ENCODE results near the gene PDE6D.
"Not testable (repeated sequence)": the region's sequence is repeated elsewhere in the genome, so short reads cannot be mapped to it uniquely, and the experiment has no call there.

The PDE6D gene

DNA sequence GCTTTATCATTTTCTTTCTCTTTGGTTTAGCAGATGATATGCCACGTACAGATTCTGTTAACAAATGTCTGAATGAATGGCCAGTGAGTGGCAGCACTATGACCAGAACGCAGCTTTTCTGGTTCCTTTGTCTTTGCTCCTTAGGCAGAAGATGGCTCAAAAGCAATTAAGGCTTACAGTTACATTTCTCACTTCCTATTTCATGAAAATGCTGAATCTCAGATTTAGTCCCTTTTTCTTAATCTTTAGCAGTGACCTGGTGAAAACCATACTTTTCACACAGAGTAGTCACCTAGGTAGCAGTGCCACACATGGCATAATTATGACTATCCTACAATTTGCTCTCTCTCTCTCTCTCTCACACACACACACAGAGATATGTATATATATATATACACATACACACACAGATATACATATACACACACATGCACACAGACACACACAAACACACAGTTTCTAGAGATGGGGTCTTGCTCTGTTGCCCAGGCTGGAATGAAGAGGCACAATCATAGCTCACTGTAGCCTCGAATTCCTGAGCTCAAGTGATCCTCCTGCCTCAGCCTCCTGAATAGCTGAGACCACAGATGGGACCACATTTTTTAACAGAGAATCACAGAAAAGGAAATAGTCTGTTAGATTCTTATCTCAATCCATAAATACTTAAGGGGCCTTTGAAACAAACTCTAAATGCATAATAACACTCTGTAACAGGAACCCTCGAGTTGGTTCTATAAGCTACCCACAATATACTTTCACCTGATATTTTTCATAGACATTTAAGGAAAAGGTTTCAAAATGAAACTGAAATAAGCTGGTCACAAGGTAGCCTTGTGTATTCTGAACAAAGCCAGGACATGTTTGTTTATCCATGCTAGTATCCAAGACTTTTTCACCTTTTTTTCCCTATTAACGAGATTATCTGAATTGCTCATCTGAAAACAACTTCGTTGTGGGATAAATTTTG is 11.6 kb downstream of the PDE6D start:
- no peak for DNase-seq (ENCODE audit: low read depth in 2 of 2)

DNA sequence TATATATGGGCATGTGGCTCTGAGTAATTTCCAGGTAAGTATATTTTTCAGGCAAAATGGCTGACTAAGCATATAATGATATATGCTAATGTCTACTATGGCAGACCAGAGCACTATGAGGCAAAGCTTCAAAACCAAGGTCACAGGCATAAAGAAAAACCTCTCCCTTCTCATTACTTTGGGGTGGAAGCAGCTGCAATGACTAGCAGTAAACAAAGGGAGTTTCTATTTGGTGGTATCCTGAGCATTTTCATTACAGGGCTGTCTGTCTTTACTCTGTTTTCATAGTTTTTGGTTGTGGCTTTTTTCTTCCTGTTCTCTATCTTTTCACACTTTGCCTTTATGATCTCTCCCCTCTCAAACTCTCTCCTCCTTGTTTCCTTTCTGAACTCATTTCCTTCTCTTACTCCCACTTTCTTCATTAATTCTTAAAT is 15.6 kb downstream of the PDE6D start:
- no peak for DNase-seq (ENCODE audit: low read depth in 2 of 2)

DNA sequence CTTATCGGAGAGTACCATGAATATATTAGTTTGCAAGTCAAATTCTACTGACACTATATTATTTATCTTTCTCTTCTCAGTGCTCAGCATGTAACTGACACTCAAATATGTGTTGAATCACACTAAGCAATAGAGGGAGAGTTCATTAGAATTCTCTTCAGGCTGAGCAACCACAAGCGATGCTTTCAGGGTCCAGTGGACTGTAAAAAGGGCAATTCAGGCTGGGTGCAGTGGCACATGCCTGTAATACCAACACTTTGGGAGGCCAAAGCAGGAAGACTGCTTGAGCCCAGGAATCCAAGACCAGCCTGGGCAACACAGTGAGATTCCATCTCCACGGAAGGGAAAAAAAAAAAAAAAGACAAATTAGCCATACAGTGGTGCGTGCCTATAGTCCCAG is 16.3 kb downstream of the PDE6D start:
- DNase-seq (ENCODE audit: low read depth in 2 of 2) = no peak

DNA sequence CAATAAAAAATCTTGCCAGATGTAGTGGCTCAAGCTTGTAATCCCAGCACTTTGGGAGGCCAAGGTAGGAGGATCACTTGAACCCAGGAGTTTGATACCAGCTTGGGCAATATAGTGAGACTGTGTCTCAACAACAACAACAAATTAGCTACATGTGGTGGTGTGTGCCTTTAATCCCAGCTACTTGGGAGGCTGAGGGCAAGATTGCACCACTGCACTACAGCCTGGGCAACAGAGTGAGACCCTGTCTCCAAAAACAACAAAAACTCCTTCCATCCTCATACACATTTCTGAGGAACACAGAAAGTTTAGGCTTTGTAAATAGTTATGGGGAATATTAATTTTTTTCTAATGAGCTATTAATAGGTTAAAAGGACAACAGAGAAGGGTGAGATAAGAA is 17.0 kb downstream of the PDE6D start:
- no peak for DNase-seq (ENCODE audit: low read depth in 2 of 2)

DNA sequence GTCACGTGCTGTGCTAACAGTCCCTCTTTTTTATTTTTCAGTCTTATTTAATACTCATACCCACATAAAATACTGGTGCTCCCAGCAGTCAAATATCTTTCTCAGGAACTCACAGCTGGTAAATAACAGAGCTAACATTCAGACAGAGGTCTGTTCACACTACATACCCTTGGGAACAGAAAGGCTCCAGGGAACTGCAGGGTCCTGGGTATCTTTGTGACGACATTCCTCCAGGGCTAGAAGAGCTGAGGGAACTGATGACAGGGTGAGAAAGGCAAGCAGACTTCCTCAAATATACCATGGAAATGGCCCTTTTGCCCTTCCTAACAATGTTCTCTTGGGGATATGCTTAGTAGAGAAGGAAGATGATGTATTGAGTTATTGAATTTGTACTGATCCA is 19.3 kb downstream of the PDE6D start:
- no peak for DNase-seq (ENCODE audit: low read depth in 2 of 2)

DNA sequence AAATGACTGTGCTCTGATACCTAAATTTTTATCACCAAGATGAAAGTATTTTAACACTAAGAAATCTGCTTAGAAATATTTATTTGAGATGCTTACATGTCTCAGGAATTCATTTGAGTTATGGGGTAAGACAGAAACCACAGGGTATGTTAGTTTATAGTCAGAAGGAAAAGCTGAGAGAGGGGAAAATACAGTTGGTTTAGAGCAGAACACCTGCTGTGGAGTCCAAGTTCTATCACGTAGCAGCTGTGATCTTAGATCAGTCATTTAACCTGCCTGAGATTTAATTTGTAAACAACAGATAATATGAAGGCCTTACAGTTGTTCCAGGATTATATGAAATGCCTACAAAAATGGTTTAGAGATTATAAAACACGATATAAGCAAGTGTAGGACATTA is 29.0 kb downstream of the PDE6D start:
- DNase-seq (ENCODE audit: low read depth in 2 of 2) = no peak

DNA sequence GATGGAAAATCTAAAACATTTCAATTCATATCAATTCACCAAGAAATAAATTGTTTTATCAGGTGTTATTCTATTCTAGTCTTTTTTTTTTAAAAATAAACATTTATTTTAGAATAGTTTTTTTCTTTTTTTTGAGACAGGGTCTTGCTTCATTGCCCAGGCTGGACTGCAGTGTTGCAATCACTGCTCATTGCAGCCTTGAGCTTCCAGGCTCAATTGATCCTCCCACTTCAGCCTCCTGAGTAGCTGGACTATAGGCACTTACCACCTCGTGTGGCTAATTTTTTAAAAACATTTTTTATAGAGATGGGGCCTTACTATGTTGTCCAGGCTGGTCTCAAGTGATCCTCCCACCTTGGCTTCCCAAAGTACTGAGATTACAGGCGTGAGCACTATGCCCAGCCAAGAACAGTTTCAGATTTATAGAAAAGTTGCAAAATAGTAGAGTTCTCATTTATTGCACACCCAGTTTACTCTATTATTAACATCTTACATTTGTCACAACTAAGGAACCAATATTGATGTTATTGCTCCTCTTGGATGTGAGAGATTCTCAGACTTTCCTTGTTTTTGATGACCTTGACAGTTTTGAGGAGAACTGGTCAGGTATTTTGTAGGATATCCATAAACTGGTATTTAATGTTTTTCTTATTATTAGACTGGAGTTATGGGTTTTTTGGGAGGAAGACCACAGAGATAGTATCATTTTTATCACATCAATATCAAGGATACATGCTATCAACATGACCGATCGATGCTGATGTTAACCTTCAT is 29.9 kb downstream of the PDE6D start:
- no peak for DNase-seq (ENCODE audit: low read depth in 2 of 2)

DNA sequence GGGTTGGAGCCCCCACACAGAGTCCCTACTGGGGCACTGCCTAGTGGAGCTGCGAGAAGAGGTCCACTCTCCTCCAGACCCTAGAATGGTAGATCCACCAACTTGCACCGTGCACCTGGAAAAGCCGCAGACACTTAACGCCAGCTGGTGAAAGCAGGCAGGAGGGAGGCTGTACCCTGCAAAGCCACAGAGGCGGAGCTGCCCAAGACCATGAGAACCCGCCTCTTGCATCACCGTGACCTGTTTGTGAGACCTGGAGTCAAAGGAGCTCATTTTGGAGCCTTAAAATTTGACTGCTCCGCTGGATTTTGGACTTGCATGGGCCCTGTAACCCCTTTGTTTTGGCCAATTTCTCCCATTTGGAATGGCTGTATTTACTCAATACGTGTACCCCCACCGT is 32.1 kb downstream of the PDE6D start:
- DNase-seq (ENCODE audit: low read depth in 2 of 2) = not testable (repeated sequence)

DNA sequence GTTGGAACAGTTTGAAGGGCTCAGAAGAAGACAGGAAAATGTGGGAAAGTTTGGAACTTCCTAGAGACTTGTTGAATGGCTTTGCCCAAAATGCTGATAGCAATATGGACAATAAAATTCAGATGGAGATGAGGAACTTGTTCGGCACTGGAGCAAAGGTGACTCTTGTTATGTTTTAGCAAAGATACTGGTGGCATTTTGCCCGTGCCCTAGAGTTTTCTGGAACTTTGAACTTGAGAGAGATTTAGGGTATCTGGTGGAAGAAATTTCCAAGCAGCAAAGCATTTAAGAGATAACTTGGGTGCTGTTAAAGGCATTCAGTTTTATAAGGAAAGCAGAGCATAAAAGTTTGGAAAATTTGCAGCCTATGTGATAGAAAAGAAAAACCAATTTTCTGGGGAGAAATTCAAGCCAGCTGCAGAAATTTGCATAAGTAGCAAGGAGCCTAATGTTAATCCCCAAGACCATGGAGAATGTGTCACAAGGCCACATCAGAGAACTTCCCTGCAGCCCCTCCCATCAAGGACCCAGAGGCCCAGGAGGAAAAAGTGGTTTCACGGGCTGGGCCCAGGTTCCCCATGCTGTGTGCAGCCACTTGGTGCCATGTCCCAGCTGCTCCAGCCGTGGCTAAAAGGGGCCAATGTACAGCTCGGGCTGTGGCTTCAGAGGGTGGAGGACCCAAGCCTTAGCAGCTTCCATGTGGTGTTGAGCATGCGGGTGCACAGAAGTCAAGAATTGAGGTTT is 32.8 kb downstream of the PDE6D start:
- not testable (repeated sequence) for DNase-seq (ENCODE audit: low read depth in 2 of 2)

DNA sequence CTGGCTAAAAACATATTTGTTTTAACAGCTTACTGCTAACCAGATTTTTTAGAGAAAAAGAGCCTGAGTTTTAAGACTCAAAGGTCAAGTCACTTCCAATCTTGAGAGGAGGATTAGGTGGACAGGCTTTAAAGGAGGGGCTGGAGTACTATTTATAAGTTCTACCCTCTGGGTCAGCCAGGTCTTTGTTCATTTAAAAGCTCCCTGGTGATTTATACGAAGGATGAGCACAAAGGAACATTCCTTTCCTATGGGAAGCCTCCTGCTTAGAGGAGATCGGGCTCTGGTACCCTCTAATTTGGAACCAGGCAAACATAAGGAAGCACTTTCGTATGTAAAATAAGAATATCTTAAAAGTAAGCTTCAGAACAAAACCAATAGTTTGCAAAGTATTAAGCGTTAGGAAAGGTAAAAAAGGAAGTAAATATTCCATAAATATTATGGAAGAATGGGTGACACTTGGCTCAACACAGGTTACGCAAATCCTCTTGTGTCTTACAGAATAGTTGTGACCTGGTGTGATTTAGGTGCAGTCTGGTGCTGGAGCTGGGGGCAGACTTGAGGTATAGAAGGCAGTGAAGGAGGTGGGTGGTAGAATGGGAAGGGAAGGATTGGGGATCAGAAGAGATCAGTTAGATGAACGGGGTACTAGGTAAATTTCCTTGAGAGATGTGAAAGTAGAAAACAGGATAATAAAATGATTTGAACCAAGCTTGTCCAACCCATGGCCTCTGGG is 35.6 kb downstream of the PDE6D start:
- DNase-seq (ENCODE audit: low read depth in 2 of 2) = no peak

DNA sequence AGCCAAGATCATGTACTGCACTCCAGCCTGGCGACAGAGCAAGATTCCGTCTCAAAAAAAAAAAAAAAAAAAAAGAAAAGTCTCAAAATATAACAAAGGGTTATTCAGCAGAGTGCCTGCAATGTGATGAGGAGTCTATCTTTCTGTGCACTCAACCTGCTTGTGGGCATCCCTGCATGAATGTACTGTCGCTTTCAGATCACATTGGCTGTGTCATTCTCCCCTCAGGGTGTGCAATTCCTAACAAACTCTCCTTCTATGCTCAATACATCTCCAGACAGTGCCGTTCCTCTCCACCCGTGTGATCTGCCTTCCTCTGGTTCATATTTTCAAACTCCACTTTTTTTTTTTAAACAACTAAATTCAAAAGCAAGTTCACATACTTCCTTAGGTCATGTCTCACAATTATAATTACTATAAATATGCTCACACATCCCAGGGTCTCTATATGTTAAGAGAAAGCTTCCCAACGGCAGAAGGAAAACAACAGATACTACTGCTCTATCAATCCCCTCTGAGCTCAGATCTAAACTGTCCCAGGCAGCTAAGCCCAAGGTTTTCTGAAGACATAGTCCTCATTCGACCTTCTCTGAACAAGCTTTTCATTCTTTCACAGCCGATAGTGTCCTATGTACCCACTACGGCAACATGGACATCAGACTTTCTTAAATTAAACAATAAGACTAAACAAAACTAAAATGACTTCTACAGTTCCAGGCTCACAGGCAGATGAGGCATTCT is 37.5 kb downstream of the PDE6D start:
- DNase-seq (ENCODE audit: low read depth in 2 of 2) = no peak

DNA sequence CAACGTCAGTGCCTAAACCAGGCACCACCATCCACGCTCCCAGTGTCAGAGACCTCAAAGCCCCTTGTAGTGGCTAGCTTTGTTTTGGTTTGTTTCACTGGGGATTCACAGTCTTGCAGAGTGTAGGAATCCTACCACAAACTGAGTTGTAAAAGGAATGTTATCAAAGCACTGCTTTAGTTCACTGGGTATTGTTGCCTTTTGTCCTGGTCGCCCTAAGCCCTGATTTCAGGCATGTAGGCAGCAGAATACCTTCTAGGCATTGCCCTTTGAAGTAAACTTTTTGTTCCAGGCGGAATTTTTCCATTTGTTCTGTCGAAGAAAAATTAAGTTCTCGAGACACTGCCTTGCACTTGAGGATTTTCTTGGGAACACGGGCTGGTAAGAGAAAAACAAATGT is 43.3 kb downstream of the PDE6D start:
- no peak for DNase-seq (ENCODE audit: low read depth in 2 of 2)

DNA sequence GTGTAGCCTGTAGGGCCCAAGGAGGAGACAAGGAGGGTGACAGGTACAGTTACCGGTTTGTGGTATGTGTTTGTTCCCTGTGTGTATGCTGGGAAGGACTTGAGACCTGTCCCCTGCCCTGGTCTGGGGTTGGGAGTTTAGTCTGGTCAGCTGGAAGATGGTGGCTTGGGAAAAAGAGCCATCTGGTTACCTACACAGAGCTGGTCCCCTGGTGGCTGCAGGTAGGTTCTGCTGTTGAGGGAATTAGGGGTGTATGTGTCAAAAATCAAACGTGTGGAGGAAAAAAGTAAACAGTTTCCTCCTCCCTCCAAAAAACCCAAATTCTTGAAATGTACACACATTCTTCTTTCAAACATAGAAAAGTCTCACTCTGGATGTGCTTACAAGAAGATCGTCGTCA is 48.5 kb downstream of the PDE6D start:
- no peak for DNase-seq (ENCODE audit: low read depth in 2 of 2)

DNA sequence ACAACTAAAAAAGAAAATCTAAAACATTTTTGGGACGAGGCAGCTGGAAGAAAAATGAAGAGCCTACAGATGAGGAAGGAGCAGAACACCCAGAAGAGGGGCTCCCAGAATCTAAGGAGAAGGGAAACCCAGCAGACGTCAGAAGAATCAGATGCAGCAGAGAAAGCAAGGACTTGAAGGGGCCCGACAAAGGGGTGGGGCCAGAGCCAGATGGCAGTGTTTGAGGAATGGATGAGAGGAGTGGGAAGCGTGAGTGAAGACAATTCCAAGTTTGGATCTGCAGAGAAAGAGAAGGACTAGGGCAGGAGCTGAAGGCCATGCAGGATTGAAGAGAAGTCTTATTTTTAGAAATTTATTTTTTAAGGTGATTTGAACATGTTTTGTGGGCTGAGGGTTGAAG is 53.5 kb downstream of the PDE6D start:
- DNase-seq (ENCODE audit: low read depth in 2 of 2) = no peak

DNA sequence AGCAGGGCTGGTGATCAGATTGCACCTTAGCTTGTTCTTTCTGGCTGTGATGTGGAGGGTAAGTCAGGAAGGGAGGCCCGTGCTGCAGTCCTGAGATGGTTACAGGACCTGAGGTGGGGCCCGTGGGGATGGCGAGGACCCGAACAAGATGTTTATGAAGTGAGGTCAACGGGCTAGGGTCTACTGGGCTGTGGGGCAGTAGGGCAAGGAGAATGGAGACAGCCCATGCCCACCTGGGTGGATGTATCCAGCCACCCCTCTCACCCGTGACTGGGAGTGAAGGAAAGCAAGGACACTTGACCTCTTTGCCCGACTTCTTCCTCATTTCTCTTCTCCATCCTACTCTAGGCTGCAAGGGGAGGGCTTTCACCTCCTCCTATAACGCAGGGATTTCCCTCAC is 54.8 kb downstream of the PDE6D start:
- DNase-seq (ENCODE audit: low read depth in 2 of 2) = no peak

DNA sequence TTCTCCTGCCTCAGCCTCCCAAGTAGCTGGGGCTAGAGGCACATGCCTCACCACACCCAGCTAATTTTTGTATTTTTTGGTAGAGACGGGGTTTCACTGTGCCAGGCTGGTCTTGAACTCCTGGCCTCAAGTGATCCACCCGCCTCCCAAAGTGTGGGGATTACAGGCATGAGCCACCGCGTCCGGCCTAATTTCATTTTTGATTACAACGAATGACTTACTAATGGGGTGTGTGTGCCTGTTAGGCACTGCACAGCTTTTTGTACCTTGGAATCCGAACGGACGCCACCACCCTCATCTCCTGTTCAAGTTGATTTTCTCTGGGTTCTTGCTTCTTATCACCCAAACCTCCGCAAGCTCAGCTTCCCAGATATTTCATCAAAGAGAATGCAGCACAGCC is 55.6 kb downstream of the PDE6D start:
- DNase-seq (ENCODE audit: low read depth in 2 of 2) = no peak

DNA sequence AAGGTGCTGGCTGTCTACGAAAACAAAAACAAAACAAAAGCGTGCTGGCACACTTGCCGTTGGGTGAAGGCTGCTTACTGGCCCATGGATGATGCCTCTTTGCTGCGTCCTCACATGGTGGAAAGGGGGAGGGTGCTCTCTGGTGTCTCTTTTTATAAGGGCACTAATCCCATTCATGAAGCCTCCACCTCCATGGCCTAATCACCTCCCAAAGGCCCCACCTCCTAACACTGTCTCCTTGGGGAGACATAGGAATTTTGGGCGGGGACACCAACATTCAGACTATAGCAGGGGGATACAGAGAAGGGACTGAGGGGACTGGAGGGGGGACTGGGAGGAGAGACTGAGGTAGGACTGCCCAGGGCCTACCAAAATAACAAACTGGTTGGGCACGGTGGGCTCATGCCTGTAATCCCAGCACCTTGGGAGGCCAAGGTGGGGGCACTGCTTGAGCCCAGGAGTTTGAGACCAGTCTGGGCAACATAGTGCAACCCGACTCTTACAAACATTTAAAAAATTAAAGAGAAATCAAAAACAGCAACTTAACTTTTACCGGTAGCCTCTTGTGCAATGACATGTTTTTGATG is 58.3 kb downstream of the PDE6D start:
- DNase-seq (ENCODE audit: low read depth in 2 of 2) = no peak

DNA sequence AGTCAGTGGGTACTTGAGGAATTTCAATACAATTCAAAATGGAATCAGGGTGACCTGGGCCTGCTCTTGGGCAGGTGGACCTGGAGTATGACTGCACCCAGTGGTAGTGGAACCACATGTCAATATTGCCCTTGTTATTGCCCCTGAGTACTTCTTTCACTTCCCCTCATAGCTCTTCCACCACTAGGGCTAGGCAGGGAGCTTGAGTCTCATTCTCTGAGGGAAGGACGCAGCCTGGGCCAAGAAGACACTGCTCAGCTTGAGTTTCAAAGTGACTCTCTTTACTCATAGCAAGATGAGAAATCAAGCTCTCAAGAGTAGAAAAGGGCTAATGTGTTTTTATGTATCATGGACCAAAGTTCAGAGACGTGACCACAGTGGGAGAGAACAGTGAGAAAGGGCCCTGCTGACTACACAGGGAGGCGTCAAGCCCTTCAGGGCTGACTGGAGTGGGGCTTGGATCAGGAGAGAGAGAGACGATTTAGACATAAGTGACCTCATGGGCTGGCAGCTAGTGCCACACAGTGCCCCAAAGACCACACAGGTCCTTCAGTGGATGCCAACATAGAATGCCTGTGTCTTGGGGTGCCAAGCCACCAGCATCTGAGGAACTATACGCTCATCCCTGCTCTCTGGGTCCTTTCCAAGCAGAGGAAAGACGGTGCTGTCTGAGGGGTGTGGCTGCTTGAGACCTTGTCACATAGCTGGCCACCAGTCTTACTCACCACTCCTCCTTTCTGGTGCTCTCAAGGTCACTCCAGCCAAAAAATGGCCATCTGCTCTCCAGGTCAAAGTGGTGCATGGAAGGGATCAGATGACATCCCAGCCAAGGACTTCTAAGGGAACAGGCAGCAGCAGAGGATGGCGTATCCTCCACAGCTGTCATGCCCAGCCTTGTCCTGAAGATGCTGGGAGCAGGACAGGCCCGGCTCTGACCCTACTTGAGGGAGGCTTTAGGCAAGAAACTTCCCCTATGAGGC is 59.8 kb downstream of the PDE6D start:
- no peak for DNase-seq (ENCODE audit: low read depth in 2 of 2)

DNA sequence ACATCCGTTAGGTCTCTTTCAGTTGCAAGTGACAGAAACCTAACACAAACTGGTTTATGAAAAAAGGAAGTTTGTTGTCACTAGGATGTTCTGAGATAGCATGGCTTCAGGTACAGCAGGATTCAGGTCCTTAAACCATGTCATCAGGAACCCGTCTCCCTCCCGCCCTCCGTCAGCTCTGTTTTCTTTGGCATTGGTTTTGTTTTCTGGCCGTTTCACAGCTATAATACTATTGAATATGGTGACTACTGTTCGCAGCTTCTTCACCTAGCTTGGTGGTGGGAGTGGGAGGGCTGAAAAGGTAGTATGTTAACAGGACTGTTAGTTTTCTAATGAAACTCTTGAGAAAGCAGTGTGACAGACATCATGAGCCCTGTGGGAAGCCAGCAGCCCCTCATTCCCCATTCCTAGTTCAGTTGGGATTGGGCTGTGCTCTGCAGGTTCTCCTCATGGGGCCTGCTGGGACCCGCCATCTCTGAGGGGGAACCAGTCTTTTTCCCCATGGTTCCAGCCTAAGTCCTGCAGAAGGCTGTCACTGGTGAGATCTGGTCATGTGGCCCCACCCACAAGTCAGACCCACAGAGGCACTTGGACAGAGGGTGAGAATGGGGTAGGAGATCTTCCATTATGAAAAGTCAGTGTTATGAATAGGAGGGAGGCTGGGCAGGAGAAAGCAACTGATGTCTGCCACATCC is 60.6 kb downstream of the PDE6D start:
- no peak for DNase-seq (ENCODE audit: low read depth in 2 of 2)
